ENCODE measurements around the gene RTN4RL1. TPM values are rescaled to one million over a fixed set of nuclear protein-coding genes. Genes with fewer than 3 reads are reported as not detected.

The RTN4RL1 gene
- total RNA-seq, 1 experiment from 2014 or later, result 0.80 TPM

DNA sequence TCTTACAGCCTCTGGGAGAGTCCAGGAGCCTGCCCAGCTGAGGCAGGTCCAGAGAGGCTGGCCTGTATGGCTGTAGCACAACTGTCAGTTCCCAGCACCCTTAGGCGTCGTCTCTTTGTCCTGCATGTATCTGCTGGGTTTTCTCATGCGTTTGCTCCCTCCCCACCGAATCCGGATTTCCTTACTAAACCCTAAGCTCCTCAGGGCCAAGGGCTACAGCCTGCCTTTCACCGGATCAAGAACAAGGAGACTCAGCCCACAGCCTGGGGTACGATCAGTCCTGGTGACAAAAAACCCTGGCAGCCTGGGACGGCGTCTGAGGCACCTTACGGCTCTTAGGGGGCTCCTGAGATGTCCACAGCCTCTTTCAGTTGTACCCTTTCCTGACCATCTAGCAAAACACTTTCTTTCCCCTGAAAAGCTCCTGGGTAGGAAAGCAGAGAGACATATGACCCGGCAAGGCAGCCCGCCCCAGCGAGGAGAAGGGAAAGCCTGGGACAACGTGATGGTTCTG, 42.0 kb upstream of the RTN4RL1 start:
- in situ Hi-C loops (cut with HindIII; ENCODE audit: low pct_unique_long_range_greater_than_20kb, low sequenced_read_pairs), result no loop called here

GRCh38 chr17:2065949-2066400, 40.8 kb upstream of the RTN4RL1 start:
- intact Hi-C loops (cut with micrococcal nuclease; ENCODE audit: unreplicated experiment), result no loop called here
- ATAC-seq, result no peak
- TF ChIP-seq, protein P1, sequence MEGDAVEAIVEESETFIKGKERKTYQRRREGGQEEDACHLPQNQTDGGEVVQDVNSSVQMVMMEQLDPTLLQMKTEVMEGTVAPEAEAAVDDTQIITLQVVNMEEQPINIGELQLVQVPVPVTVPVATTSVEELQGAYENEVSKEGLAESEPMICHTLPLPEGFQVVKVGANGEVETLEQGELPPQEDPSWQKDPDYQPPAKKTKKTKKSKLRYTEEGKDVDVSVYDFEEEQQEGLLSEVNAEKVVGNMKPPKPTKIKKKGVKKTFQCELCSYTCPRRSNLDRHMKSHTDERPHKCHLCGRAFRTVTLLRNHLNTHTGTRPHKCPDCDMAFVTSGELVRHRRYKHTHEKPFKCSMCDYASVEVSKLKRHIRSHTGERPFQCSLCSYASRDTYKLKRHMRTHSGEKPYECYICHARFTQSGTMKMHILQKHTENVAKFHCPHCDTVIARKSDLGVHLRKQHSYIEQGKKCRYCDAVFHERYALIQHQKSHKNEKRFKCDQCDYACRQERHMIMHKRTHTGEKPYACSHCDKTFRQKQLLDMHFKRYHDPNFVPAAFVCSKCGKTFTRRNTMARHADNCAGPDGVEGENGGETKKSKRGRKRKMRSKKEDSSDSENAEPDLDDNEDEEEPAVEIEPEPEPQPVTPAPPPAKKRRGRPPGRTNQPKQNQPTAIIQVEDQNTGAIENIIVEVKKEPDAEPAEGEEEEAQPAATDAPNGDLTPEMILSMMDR (IDR thresholded peaks at IDR 0.05), result no peak
- TF ChIP-seq TCF7L2 (IDR thresholded peaks at IDR 0.05; ENCODE audit: low read depth, low read length), result no peak
- no peak for TF ChIP-seq SIN3A (IDR thresholded peaks at IDR 0.05; ENCODE audit: borderline replicate concordance, insufficient read depth, low read depth, low read length)
- TF ChIP-seq REST (IDR thresholded peaks at IDR 0.05; ENCODE audit: insufficient read depth in 1 of 2, low read depth in 2 of 2, low read length in 1 of 2), result no peak
- no peak for TF ChIP-seq POLR2AphosphoS5 (IDR thresholded peaks at IDR 0.05; ENCODE audit: low read depth, low read length)

More for the DNA sequence above, 42.0 kb upstream of the RTN4RL1 start:
- ChIA-PET CTCF (no interaction called here), POLR2A (no interaction called here)
- Histone ChIP-seq H3K36me3 (ENCODE audit: control insufficient read depth, insufficient read depth, low read length) (no peaks in the 10 kb centered on the region; the same call in 1 of the 2 replicates), H3K4me3 (ENCODE audit: low read depth in 2 of 2, low read length in 2 of 2) (no peak overlapping the region), H3K4me1 (ENCODE audit: control insufficient read depth, insufficient read depth, low read length) (no peaks in the 10 kb centered on the region), H3K27me3 (ENCODE audit: control insufficient read depth, insufficient read depth, low read length) (no peaks in the 10 kb centered on the region), H3K27ac (ENCODE audit: low read length) (no peak overlapping the region), H3K9me3 (ENCODE audit: control insufficient read depth, insufficient read depth, low read depth, low read length) (no peaks in the 10 kb centered on the region)
- TF ChIP-seq POLR2AphosphoS5 (IDR thresholded peaks at IDR 0.05; ENCODE audit: low read depth, low read length) (no peak), REST (IDR thresholded peaks at IDR 0.05; ENCODE audit: insufficient read depth in 1 of 2, low read depth in 2 of 2, low read length in 1 of 2) (no peak), SIN3A (IDR thresholded peaks at IDR 0.05; ENCODE audit: borderline replicate concordance, insufficient read depth, low read depth, low read length) (no peak), TCF7L2 (IDR thresholded peaks at IDR 0.05; ENCODE audit: low read depth, low read length) (no peak)
- TF ChIP-seq, protein P1 (IDR thresholded peaks at IDR 0.05), result no peak
- BruUV-seq (replicated peaks), result no TSS peak
- ATAC-seq (no peak), DNase-seq (ENCODE audit: low read depth, low spot score) (no peak)
- intact Hi-C loops (cut with micrococcal nuclease; ENCODE audit: unreplicated experiment), result no loop called here

More at GRCh38 chr17:2065949-2066400, 40.8 kb upstream of the RTN4RL1 start:
- no peaks in the 10 kb centered on the region for H3K9me3 ChIP-seq (ENCODE audit: control insufficient read depth, insufficient read depth, low read depth, low read length)
- BruUV-seq (replicated peaks), result no TSS peak
- in situ Hi-C loops (cut with HindIII; ENCODE audit: low pct_unique_long_range_greater_than_20kb, low sequenced_read_pairs), result no loop called here
- CTCF ChIA-PET, result no interaction called here
- no peak overlapping the region for H3K4me3 ChIP-seq (ENCODE audit: low read depth in 2 of 2, low read length in 2 of 2)
- no peaks in the 10 kb centered on the region for H3K27me3 ChIP-seq (ENCODE audit: control insufficient read depth, insufficient read depth, low read length)
- no peak for DNase-seq (ENCODE audit: low read depth, low spot score)
- H3K27ac ChIP-seq (ENCODE audit: low read length), result no peak overlapping the region
- no peaks in the 10 kb centered on the region; the same call in 1 of the 2 replicates for H3K36me3 ChIP-seq (ENCODE audit: control insufficient read depth, insufficient read depth, low read length)
- H3K4me1 ChIP-seq (ENCODE audit: control insufficient read depth, insufficient read depth, low read length), result no peaks in the 10 kb centered on the region
- POLR2A ChIA-PET, result no interaction called here

All from Panc1 (cell line).